PFSK-1 (cell line): ENCODE data around the gene AUTS2.

Source experiments
- FOXP2 ChIP-seq: optimal IDR thresholded peaks from 2 replicates; pipeline ENCODE3; 2011; ENCODE audit warnings: borderline replicate concordance, control low read depth, inconsistent platforms; ENCODE audit not compliant: insufficient read depth; ENCODE audit errors: extremely low read length, extremely low read depth
- POLR2AphosphoS5 ChIP-seq: IDR thresholded peaks from 2 replicates; pipeline ENCODE4 v1.6.1; 2012; ENCODE audit warnings: low read depth, mild to moderate bottlenecking, control low read depth, low read length, moderate library complexity
- REST ChIP-seq, 2 experiments: IDR thresholded peaks; 2 replicates each; pipeline versions ENCODE4 v1.6.1 to v1.8.0; 2011 to 2012; ENCODE audit warnings: low read depth in 2 of 2, low read length in 2 of 2, control low read depth in 1 of 2, inconsistent platforms in 1 of 2, mild to moderate bottlenecking in 1 of 2, moderate library complexity in 1 of 2; ENCODE audit not compliant: insufficient read depth in 1 of 2
- SIN3A ChIP-seq: IDR thresholded peaks from 2 replicates; pipeline ENCODE4 v1.6.1; 2012; ENCODE audit warnings: mild to moderate bottlenecking, low read length, moderate library complexity, borderline replicate concordance; ENCODE audit not compliant: insufficient read depth
- TAF1 ChIP-seq: IDR thresholded peaks from 2 replicates; pipeline ENCODE4 v1.6.1; 2012; ENCODE audit warnings: low read length, control low read depth, borderline replicate concordance; ENCODE audit not compliant: insufficient read depth

The AUTS2 gene

GRCh38 chr7:70416347-70416985, 818.2 kb downstream of the AUTS2 start:
- TF ChIP-seq POLR2AphosphoS5 (no peak), SIN3A (no peak), FOXP2 (no peak), REST (IDR thresholded peaks at IDR 0.05; ENCODE audit: insufficient read depth in 1 of 2, low read depth in 2 of 2, low read length in 2 of 2) (no peak), TAF1 (no peak)

- TF ChIP-seq SIN3A (no peak), FOXP2 (no peak), REST (IDR thresholded peaks at IDR 0.05; ENCODE audit: insufficient read depth in 1 of 2, low read depth in 2 of 2, low read length in 2 of 2) (no peak)
These were observed 818.8 kb downstream of the AUTS2 start for GRCh38 chr7:70416986-70417655.

- no peak for TF ChIP-seq FOXP2
- no peak for TF ChIP-seq POLR2AphosphoS5
- TF ChIP-seq TAF1 = no peak
- TF ChIP-seq REST (IDR thresholded peaks at IDR 0.05; ENCODE audit: insufficient read depth in 1 of 2, low read depth in 2 of 2, low read length in 2 of 2) = no peak
- no peak for TF ChIP-seq SIN3A
These were observed 821.5 kb downstream of the AUTS2 start for GRCh38 chr7:70419526-70420380.

GRCh38 chr7:70420381-70420662, 822.0 kb downstream of the AUTS2 start:
- TF ChIP-seq TAF1 (no peak), POLR2AphosphoS5 (no peak)

DNA sequence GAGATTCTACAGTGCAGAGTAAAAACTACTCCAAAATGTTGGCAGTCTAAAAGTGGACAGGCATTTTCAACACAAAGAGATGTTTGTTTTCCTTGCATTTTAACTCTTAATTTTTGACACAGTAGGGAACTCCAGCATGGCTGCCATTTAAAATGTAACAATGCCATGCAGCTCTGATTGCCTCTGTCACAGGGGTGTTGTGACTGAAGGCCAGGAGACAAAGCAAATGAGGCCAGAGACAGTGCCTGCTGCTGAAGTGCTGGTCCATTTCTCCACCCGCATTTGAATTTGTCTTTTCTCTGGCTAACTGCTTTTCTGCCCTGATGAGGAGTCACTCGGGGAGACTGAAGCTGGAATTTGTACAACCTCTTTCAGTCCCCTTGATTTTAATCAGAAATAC, 823.0 kb downstream of the AUTS2 start:
- TF ChIP-seq POLR2AphosphoS5 (no peak), SIN3A (no peak), FOXP2 (no peak), REST (IDR thresholded peaks at IDR 0.05; ENCODE audit: insufficient read depth in 1 of 2, low read depth in 2 of 2, low read length in 2 of 2) (no peak), TAF1 (no peak)
